ENCODE results near the gene BCL2L11. TPM values are rescaled to one million over a fixed set of nuclear protein-coding genes. Genes with fewer than 3 reads are reported as not detected.

The BCL2L11 gene
- total RNA-seq, 1 donor from 2014 or later = 8.4 TPM

- no peak overlapping the region for H3K27ac ChIP-seq (replicated peaks)
- no peak for TF ChIP-seq CTCF (IDR thresholded peaks at IDR 0.05; ENCODE audit: borderline replicate concordance)
- H3K4me3 ChIP-seq = no peak overlapping the region
- no peak for DNase-seq
- H3K4me1 ChIP-seq = peaks cover 15% of the 10 kb centered on the region
- intact Hi-C loops (cut with micrococcal nuclease) = no loop called here
- no peaks in the 10 kb centered on the region for H3K27me3 ChIP-seq (ENCODE audit: low read depth)
- peaks cover 9% of the 10 kb centered on the region for H3K36me3 ChIP-seq
- no peaks in the 10 kb centered on the region for H3K9me3 ChIP-seq (replicated peaks)
Observed at GRCh38 chr2:111145103-111145760, 24.5 kb downstream of the BCL2L11 start.

GRCh38 chr2:111145951-111146350, 25.2 kb downstream of the BCL2L11 start:
- Histone ChIP-seq H3K4me3 (no peak overlapping the region), H3K4me1 (peaks cover 14% of the 10 kb centered on the region), H3K36me3 (peaks cover 16% of the 10 kb centered on the region), H3K27me3 (ENCODE audit: low read depth) (no peaks in the 10 kb centered on the region), H3K27ac (replicated peaks) (no peak overlapping the region), H3K9me3 (replicated peaks) (no peaks in the 10 kb centered on the region)
- intact Hi-C loops (cut with micrococcal nuclease) = no loop called here
- TF ChIP-seq CTCF (IDR thresholded peaks at IDR 0.05; ENCODE audit: borderline replicate concordance) = no peak
- DNase-seq = no peak

GRCh38 chr2:111148225-111148873, 27.6 kb downstream of the BCL2L11 start:
- no peak for DNase-seq
- no peaks in the 10 kb centered on the region for H3K9me3 ChIP-seq (replicated peaks)
- intact Hi-C loops (cut with micrococcal nuclease) = no loop called here
- H3K4me1 ChIP-seq = peaks cover 24% of the 10 kb centered on the region
- no peaks in the 10 kb centered on the region for H3K27me3 ChIP-seq (ENCODE audit: low read depth)
- H3K4me3 ChIP-seq = no peak overlapping the region
- H3K27ac ChIP-seq (replicated peaks) = no peak overlapping the region
- peaks cover 27% of the 10 kb centered on the region for H3K36me3 ChIP-seq
- no peak for TF ChIP-seq CTCF (IDR thresholded peaks at IDR 0.05; ENCODE audit: borderline replicate concordance)

- Histone ChIP-seq H3K27me3 (ENCODE audit: low read depth) (no peaks in the 10 kb centered on the region), H3K4me3 (no peak overlapping the region), H3K4me1 (peaks cover 24% of the 10 kb centered on the region), H3K9me3 (replicated peaks) (no peaks in the 10 kb centered on the region), H3K27ac (replicated peaks) (no peak overlapping the region), H3K36me3 (peaks cover 33% of the 10 kb centered on the region)
- intact Hi-C loops (cut with micrococcal nuclease) = no loop called here
- TF ChIP-seq CTCF (IDR thresholded peaks at IDR 0.05; ENCODE audit: borderline replicate concordance) = no peak
- no peak for DNase-seq
Observed at GRCh38 chr2:111148925-111149324, 28.2 kb downstream of the BCL2L11 start.

GRCh38 chr2:111149882-111150455, 29.3 kb downstream of the BCL2L11 start:
- intact Hi-C loops (cut with micrococcal nuclease) = no loop called here
- Histone ChIP-seq H3K27me3 (ENCODE audit: low read depth) (no peaks in the 10 kb centered on the region), H3K4me3 (no peak overlapping the region), H3K4me1 (peaks cover 24% of the 10 kb centered on the region), H3K36me3 (peaks cover 33% of the 10 kb centered on the region), H3K27ac (replicated peaks) (no peak overlapping the region), H3K9me3 (replicated peaks) (no peaks in the 10 kb centered on the region)
- TF ChIP-seq CTCF (IDR thresholded peaks at IDR 0.05; ENCODE audit: borderline replicate concordance) = no peak
- DNase-seq = no peak

Measured in left ventricle myocardium inferior (tissue), 1 donor.